Measurements from ENCODE around the gene C10orf62. TPM values are rescaled to one million over a fixed set of nuclear protein-coding genes. Genes with fewer than 3 reads are reported as not detected.
"Not testable (repeated sequence)": the region's sequence is repeated elsewhere in the genome, so short reads cannot be mapped to it uniquely, and the experiment has no call there.

Gene C10orf62
- total RNA-seq, 2 experiments from 2014 or later: not detected

DNA sequence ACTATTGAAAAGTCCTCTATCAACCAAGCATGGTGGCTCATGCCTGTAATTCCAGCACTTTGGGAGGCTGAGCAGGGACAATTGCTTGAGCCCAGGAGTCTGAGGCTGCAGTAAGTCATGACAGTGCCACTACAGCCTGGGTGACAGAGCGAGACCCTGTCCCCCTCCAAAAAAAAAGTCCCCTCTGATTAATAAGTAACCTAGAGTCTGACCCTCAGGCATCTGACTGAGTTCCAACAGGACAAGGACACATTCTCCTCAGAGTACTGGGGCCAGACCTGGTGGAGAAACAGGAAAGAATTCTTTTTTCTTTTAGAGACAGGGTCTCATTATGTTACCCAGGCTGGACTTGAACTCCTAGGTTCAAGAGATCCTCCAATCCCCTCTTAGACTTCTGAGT lies 33.8 kb downstream of the C10orf62 start:
- H3K9me3 Mint-ChIP-seq: no peaks in the 10 kb centered on the region
- no peaks in the 10 kb centered on the region for H3K36me3 Mint-ChIP-seq
- H3K27ac Mint-ChIP-seq: no peak overlapping the region
- no peaks in the 10 kb centered on the region for H3K4me1 Mint-ChIP-seq
- H3K4me3 Mint-ChIP-seq: no peak overlapping the region
- DNase-seq: no peak
- no peaks in the 10 kb centered on the region for H3K27me3 Mint-ChIP-seq

DNA sequence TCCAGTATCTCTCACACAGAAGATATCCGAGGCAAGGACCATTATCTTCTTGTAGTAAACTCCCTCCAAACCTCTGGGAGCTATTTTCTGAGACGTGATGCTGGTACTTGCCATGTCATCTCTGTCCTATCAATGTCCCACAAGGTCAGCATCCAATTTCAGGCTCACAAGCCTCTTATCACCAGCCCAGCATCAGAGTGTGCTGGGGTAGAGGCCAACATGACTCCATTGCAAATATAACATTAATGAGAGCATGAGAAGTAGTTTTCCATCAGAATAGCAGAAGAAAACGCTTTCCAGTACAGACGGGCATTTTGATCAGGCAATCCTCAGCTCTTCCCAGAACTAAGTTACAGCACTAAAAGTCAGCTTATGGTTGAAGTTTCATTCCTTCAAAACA lies 38.2 kb downstream of the C10orf62 start:
- H3K27me3 Mint-ChIP-seq: no peaks in the 10 kb centered on the region
- H3K9me3 Mint-ChIP-seq: no peaks in the 10 kb centered on the region
- H3K27ac Mint-ChIP-seq: no peak overlapping the region
- peaks cover 4% of the 10 kb centered on the region for H3K4me1 Mint-ChIP-seq
- no peak for DNase-seq
- H3K36me3 Mint-ChIP-seq: no peaks in the 10 kb centered on the region
- H3K4me3 Mint-ChIP-seq: no peak overlapping the region

DNA sequence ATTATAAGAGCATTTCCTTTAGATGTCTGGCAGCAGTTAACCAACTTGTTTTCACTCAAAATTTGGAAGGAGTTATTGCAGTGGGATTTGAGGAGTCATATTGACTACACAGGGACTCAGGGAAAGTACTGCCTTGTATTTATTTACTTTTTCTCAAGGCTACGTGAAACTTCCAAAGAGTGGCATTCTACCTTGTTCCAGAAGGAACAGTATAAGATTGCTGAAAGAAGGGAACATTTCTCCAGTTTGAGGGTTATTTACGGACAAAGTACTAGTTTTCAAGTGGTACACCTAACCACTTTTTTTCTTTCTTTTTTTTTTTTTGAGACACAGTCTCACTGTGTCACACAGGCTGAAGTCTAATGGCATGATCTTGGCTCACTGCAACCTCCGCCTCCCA lies 38.7 kb downstream of the C10orf62 start:
- H3K9me3 Mint-ChIP-seq: no peaks in the 10 kb centered on the region

DNA sequence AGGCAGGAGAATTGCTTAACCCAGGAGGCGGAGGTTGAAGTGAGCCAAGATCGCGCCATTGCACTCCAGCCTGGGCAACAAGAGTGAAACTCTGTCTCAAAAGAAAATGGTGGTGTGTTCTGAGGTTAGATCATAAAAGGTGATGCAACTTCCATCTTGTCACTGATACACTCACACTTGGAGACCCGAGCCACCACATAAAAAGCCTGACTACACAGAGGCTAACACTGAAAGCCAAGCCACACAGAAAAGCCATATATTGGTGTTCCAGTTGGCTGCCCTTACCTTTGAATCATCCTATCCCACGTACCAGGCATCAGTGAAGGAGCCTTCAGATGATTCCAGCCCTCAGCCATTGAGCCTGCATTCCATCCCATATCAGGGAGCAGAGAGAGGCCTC lies 39.8 kb downstream of the C10orf62 start:
- Mint-ChIP-seq H3K27ac (no peak overlapping the region), H3K36me3 (peaks cover 2% of the 10 kb centered on the region), H3K4me3 (no peak overlapping the region), H3K9me3 (no peaks in the 10 kb centered on the region), H3K4me1 (peaks cover 14% of the 10 kb centered on the region), H3K27me3 (no peaks in the 10 kb centered on the region)
- DNase-seq: no peak

More for the DNA sequence above, 38.7 kb downstream of the C10orf62 start:
- Mint-ChIP-seq H3K4me1 (peaks cover 7% of the 10 kb centered on the region), H3K4me3 (no peak overlapping the region), H3K36me3 (peaks cover under 1% of the 10 kb centered on the region), H3K27ac (no peak overlapping the region), H3K27me3 (no peaks in the 10 kb centered on the region)
- no peak for DNase-seq

DNA sequence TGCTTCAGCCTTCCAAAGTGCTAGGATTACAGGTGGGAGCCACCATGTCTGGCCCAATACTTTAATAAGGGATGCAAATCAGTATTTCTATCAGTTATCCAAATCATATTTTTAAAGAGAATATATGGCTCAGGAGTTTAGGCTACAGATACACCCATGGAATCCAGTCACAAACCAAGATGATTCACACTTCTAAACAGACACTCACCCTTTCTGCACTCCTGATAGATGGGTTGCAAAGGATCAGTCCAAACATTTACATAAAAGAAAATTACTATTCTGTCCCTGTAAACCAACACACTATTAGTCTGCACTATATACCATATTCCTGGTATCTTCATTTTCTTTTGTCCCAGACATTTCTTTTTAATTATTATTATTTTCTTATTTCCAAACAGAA lies 41.6 kb downstream of the C10orf62 start:
- Mint-ChIP-seq H3K4me3 (no peak overlapping the region), H3K27me3 (no peaks in the 10 kb centered on the region), H3K27ac (no peak overlapping the region), H3K36me3 (peaks cover 2% of the 10 kb centered on the region), H3K9me3 (no peaks in the 10 kb centered on the region), H3K4me1 (peaks cover 14% of the 10 kb centered on the region)
- no peak for DNase-seq

DNA sequence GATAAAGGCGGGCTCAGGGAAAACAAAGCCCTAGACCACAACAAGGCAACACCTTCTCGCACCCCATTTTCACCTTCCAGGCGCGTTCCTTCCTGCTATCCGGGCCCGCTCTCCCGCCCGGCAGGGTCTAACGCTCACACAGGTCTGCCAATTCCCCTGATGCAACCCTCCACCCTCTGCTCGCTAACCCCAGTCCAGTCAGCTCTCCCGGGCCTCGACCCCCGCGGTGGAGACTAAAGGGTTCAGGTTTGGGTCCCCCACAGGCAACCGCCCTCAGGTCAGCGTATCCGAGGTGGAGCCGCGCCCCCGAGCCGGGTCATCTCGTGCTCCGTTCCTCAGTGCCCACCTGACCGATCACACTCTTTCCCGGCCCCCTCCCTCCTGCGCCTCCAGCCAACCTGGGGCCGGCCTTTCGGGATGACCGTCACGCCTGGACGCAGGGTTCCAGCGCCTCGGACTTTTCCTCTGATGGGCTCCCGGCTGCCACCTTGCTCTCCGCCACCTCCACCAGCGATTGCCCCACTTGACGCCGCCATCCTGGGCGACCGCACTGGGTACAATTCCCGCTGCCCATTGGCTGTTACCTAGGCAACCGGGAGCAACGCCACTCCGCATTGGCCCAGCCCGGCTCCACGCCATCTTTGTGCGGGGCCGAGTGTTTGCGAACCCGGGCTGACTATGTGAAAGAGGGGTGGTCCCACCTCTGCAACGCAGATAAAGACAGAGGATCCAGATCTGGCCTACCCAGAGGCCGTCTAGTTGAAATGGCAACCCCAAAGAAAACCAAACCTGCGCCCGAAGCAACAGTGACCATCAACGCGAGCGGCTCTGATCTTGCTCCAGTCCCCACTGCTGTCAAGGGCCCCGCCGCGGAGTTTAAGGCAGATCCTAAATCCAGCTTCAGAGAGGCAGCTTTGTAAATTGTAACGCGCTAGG lies 43.7 kb downstream of the C10orf62 start, which contains the start of gene MORN4:
Gene MORN4, minus strand, starts transcription at position 552 of the 936 bp plus-strand sequence. CDS start 13,847 bp downstream, outside the sequence.
- Mint-ChIP-seq H3K9me3 (no peaks in the 10 kb centered on the region), H3K4me3 (peak within 1 kb of the TSS; percentile 99), H3K4me1 (peaks cover 14% of the 10 kb centered on the region), H3K27ac (peak within 1 kb of the TSS; percentile 91), H3K36me3 (peaks cover 2% of the 10 kb centered on the region), H3K27me3 (no peaks in the 10 kb centered on the region)
- DNase-seq: peak; percentile 91

DNA sequence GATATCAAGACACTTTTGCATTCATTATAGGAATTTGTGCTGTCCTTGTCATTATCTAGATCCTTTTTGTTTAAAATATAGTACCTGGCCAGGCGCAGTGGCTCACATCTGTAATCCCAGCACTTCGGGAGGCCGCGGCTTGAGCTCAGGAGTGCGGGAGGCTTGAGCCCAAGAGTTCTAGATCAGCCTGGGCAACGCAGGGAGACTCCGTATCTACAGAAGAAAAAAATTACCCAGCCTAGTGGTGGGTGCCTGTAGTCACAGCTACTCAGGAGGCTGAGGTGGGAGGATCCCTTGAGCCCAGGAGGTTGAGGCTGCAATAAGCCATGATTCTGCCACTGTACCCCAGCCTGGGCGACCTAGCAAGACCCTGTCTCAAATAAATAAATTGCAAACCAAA lies 44.4 kb downstream of the C10orf62 start:
- Mint-ChIP-seq H3K27ac (peak overlapping the region; percentile 91), H3K4me1 (peaks cover 14% of the 10 kb centered on the region), H3K9me3 (no peaks in the 10 kb centered on the region), H3K4me3 (peak overlapping the region; percentile 99), H3K36me3 (peaks cover 2% of the 10 kb centered on the region), H3K27me3 (no peaks in the 10 kb centered on the region)
- peak; percentile 15 for DNase-seq

DNA sequence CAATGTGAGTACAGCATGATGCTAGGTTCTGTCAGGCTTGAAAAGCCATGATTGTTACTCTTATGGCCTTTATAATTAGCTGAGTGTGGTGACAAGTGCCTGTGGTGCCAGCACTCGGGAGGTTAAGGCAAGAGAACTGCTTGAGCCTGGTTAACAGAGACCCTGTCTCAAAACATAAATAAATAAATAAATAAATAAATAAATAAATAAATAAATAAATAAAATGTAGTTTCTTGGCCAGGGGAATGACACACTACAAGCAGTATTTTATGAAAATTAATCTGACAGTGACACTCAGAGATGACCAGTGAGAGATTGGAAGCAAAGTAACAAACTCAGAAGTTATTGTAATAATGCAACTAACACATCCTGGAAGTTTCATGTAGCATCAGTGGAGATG lies 46.1 kb downstream of the C10orf62 start:
- Mint-ChIP-seq H3K4me3 (no peak overlapping the region), H3K4me1 (peaks cover 19% of the 10 kb centered on the region), H3K27me3 (no peaks in the 10 kb centered on the region), H3K27ac (no peak overlapping the region), H3K9me3 (no peaks in the 10 kb centered on the region), H3K36me3 (peaks cover 2% of the 10 kb centered on the region)
- no peak for DNase-seq

DNA sequence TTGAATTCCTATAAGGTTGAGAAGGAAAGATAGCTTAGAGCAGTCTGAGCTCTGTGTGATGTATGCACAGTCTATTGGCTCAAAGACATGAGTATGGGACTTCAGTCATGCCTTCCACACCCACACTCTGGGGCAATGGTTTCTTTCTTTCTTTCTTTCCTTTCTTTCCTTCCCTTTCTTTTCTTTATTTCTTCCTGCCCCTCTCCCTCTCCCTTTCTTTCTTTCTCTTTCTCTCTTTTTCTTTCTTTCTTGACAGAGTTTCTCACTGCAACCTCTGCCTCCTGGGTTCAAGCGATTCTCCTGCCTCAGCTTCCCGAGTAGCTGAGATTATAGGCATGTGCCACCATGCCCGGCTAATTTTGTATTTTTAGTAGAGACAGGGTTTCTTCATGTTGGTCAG lies 49.6 kb downstream of the C10orf62 start:
- H3K27ac Mint-ChIP-seq, H3K36me3 Mint-ChIP-seq, DNase-seq, H3K27me3 Mint-ChIP-seq, H3K4me3 Mint-ChIP-seq, H3K9me3 Mint-ChIP-seq: not testable (repeated sequence)
- H3K4me1 Mint-ChIP-seq: peaks cover 22% of the 10 kb centered on the region

DNA sequence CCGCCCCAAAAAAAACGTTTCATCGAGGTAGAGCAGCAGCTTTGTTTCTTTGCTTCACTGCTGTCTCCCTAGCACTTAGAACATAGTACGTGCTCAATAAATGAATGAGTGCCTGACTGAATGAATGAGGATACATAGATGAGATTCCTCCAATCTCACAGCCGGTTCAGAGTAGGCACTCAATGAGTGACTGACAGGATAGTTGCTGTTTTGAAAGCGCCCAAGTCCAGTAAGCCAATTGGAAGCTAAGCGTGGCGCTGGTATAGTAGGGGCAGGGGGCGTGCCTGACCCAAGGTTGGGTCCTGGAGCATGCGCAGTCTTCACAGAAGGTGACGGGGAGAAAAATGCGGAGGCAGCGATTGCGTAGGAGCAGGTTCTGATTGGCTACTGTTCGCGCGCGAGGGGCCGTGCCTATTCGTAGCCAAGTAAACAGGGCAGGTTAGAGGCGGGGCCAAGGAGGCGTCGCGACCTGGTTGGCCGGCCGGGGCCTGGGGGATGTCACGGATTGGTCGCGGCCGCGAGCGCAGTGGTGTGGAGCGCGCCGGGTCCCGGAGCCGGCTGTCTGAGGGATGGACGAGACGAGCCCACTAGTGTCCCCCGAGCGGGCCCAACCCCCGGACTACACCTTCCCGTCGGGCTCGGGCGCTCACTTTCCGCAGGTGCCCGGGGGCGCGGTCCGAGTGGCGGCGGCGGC lies 50.8 kb downstream of the C10orf62 start, which contains the start of gene PI4K2A:
Gene PI4K2A, plus strand, starts transcription at position 498 of the 694 bp plus-strand sequence. Its CDS starts 72 bp downstream, at position 570.
- Mint-ChIP-seq H3K4me1 (peaks cover 22% of the 10 kb centered on the region), H3K27me3 (no peaks in the 10 kb centered on the region), H3K4me3 (peak within 1 kb of the TSS; percentile 92), H3K27ac (peak within 1 kb of the TSS; percentile 78), H3K9me3 (no peaks in the 10 kb centered on the region), H3K36me3 (peaks cover 11% of the 10 kb centered on the region)
- peak; percentile 99 for DNase-seq

Other genes starting within 250 kb of the C10orf62 start
- 10 to 100 TPM; 82.2 to 88.4 TPM for gene RRP12, start 188.4 kb upstream of the C10orf62 start, total RNA-seq
- gene PGAM1, start 163.5 kb upstream of the C10orf62 start, total RNA-seq: 100 to 1,000 TPM; 933 to 982 TPM
- gene EXOSC1, start 143.7 kb upstream of the C10orf62 start, total RNA-seq: 10 to 100 TPM; 48.4 to 53.7 TPM
- gene ZDHHC16, start 143.5 kb upstream of the C10orf62 start, total RNA-seq: 10 to 100 TPM; 37.5 to 42.2 TPM
- 10 to 100 TPM; 96.2 to 97.0 TPM for gene MMS19, start 91.3 kb upstream of the C10orf62 start, total RNA-seq
- 1 to 10 TPM in 1 of 2 experiments, under 1 TPM in 1; 0.99 to 1.3 TPM for gene UBTD1, start 90.8 kb upstream of the C10orf62 start, total RNA-seq
- gene ANKRD2, start 16.9 kb upstream of the C10orf62 start, total RNA-seq: not detected
- not detected for gene HOGA1, start 5.3 kb upstream of the C10orf62 start, total RNA-seq
- gene MORN4, start 43.8 kb downstream of the C10orf62 start, total RNA-seq: 1 to 10 TPM; 3.0 to 3.4 TPM
- 10 to 100 TPM; 10.8 to 11.7 TPM for gene PI4K2A, start 51.0 kb downstream of the C10orf62 start, total RNA-seq
- 1 to 10 TPM; 3.1 to 3.2 TPM for gene AVPI1, start 97.5 kb downstream of the C10orf62 start, total RNA-seq
- gene MARVELD1, start 124.0 kb downstream of the C10orf62 start, total RNA-seq: 1 to 10 TPM; 4.1 to 5.5 TPM
- 10 to 100 TPM; 20.9 to 22.8 TPM for gene ZFYVE27, start 147.4 kb downstream of the C10orf62 start, total RNA-seq
- under 1 TPM; 0.22 to 0.27 TPM for gene SFRP5, start 182.3 kb downstream of the C10orf62 start, total RNA-seq

Data from activated naive CD8-positive, alpha-beta T cell treated with anti-CD3 and anti-CD28 coated beads for 36 hours (primary cell).